ENCODE measurements around the gene DCK. TPM values are rescaled to one million over a fixed set of nuclear protein-coding genes. Genes with fewer than 3 reads are reported as not detected.
"Not testable (repeated sequence)": the region's sequence is repeated elsewhere in the genome, so short reads cannot be mapped to it uniquely, and the experiment has no call there.

DCK gene
- total and polyA plus RNA-seq, 2 donors = 15.5 to 26.3 TPM

DNA sequence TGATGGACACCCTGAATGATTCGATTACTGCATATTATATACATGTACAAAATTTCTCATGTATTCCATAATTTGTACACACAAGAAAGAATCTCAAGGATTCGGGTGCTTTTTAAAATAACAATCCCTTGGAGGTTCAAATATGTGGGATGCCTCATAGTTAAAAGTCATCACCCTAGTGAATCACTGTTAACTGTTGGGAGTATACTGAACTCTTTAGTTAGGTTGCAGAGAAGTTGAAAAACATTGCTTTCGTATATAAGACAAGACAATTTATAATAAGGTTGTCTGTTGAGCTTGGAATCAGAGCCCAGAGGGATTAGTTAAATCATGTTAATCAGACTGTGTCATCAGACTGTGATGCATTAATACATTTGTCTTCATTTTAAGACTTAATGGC is 15.6 kb downstream of the DCK start:
- no peak overlapping the region for H3K27ac ChIP-seq (ENCODE audit: low read depth)
- H3K4me3 ChIP-seq (ENCODE audit: low read depth, low read length) = no peak overlapping the region
- no peaks in the 10 kb centered on the region for H3K36me3 ChIP-seq (ENCODE audit: insufficient read depth)
- H3K4me1 ChIP-seq (ENCODE audit: insufficient read depth) = no peaks in the 10 kb centered on the region
- WGBS = 62% methylated on average over 3 of the region's 3 CpGs
- DNase-seq (ENCODE audit: extremely low spot score) = no peak

- Histone ChIP-seq H3K4me3 (ENCODE audit: low read depth, low read length) (no peak overlapping the region), H3K27ac (ENCODE audit: low read depth) (no peak overlapping the region), H3K4me1 (ENCODE audit: insufficient read depth) (no peaks in the 10 kb centered on the region), H3K36me3 (ENCODE audit: insufficient read depth) (no peaks in the 10 kb centered on the region)
- no peak for DNase-seq (ENCODE audit: extremely low spot score)
- 2% methylated on average over 3 of the region's 3 CpGs for WGBS
Observed at GRCh38 chr4:71009890-71010588, 16.6 kb downstream of the DCK start.

DNA sequence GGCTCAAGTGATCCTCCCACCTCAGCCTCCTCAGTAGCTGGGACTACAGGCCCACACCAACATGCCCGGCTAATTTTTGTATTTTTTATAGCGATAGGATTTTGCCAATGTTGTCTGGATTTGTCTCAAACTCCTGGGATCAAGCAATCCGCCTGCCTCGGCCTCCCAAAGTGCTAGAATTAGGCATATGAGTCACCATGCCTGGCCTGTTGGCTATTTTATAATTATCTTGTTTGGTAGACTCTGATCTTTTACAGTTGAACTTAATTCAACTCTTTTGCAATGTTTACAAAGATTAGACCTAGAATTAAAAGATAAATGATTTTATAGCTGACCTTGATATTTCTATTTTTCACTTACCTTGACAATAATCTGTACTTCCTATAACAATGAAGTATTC is 18.0 kb downstream of the DCK start:
- Histone ChIP-seq H3K27ac (ENCODE audit: low read depth) (no peak overlapping the region), H3K4me3 (ENCODE audit: low read depth, low read length) (no peak overlapping the region), H3K4me1 (ENCODE audit: insufficient read depth) (no peaks in the 10 kb centered on the region), H3K36me3 (ENCODE audit: insufficient read depth) (no peaks in the 10 kb centered on the region)
- 93% methylated on average over 4 of the region's 4 CpGs for WGBS
- no peak for DNase-seq (ENCODE audit: extremely low spot score)

DNA sequence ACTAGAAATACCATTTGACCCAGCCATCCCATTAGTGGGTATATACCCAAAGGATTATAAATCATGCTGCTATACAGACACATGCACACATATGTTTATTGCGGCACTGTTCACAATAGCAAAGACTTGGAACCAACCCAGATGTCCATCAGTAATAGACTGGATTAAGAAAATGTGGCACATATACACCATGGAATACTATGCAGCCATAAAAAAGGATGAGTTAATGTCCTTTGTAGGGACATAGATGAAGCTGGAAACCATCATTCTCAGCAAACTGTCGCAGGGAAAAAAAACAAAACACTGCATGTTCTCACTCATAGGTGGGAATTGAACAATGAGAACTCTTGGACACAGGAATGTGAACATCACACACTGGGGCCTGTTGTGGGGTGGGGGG is 23.9 kb downstream of the DCK start:
- DNase-seq (ENCODE audit: extremely low spot score); H3K4me1 ChIP-seq (ENCODE audit: insufficient read depth); H3K4me3 ChIP-seq (ENCODE audit: low read depth, low read length); H3K27ac ChIP-seq (ENCODE audit: low read depth); H3K36me3 ChIP-seq (ENCODE audit: insufficient read depth): not testable (repeated sequence)
- WGBS = 98% methylated on average over 2 of the region's 2 CpGs

- H3K4me3 ChIP-seq (ENCODE audit: low read depth, low read length) = no peak overlapping the region
- 23% methylated on average over 1 of the region's 1 CpG for WGBS
Observed at GRCh38 chr4:71020611-71021010, 27.2 kb downstream of the DCK start.

DNA sequence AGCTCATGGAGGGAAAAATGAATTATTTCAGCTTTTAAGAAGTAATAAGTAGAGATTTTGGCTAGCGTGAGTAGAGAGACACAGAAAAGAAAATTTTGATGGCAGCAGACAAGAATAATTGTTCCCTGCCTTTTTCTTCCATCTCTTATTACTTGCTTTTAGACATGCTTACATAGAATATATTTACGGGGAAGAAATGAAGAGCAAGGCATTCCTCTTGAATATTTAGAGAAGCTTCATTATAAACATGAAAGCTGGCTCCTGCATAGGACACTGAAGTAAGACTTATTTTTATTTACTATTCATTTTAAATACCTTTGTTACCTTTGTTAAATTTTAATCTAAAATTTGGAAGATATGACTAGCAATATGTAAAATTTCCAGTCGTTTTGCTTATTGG is 32.2 kb downstream of the DCK start:
- no peak overlapping the region for H3K27ac ChIP-seq (ENCODE audit: low read depth)
- 76% methylated on average over 3 of the region's 3 CpGs for WGBS
- no peak overlapping the region for H3K4me3 ChIP-seq (ENCODE audit: low read depth, low read length)
- no peaks in the 10 kb centered on the region for H3K36me3 ChIP-seq (ENCODE audit: insufficient read depth)
- no peak for DNase-seq (ENCODE audit: extremely low spot score)
- H3K4me1 ChIP-seq (ENCODE audit: insufficient read depth) = no peaks in the 10 kb centered on the region

More at GRCh38 chr4:71020611-71021010, 27.2 kb downstream of the DCK start:
- no peak for DNase-seq (ENCODE audit: extremely low spot score)
- Histone ChIP-seq H3K27ac (ENCODE audit: low read depth) (no peak overlapping the region), H3K36me3 (ENCODE audit: insufficient read depth) (no peaks in the 10 kb centered on the region), H3K4me1 (ENCODE audit: insufficient read depth) (no peaks in the 10 kb centered on the region)

DNA sequence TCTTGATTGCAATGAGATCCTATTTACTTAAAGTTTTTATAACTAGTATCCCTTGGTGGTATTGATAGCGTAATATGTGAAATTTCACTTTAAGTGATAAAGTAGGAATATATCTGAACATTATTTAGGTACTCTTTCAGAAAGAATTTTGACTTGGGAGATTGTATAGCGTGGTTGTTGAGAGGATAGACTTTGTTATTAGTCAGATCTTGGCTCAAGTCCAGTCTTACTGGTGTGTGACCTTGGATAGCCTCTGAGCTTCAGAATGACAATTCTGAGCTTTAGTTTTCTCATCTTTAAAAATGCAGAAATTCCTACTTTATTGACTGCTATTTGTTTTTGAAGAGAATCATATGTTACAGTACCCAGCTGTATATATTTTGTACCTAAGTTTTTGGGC is 32.6 kb downstream of the DCK start:
- WGBS = 59% methylated on average over 2 of the region's 2 CpGs
- H3K4me1 ChIP-seq (ENCODE audit: insufficient read depth) = no peaks in the 10 kb centered on the region
- no peak for DNase-seq (ENCODE audit: extremely low spot score)
- H3K36me3 ChIP-seq (ENCODE audit: insufficient read depth) = no peaks in the 10 kb centered on the region
- H3K27ac ChIP-seq (ENCODE audit: low read depth) = no peak overlapping the region
- no peak overlapping the region for H3K4me3 ChIP-seq (ENCODE audit: low read depth, low read length)

DNA sequence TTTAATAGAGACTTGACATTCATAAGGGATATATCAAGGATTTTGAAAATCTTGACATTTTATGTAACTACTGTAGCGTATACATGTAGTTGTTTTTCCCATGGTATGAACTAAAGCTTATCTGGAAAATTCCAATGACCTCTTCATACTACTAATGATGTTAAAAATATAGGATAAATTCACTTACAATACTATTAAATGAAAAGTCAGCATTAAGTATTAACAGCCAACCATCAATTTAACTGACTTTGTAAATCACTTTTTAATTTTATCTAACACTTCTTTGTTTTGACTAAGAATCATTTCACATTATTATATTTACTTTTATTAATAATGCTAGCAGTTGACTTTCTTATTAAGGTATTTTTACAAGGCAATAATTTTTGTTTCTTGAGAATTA is 34.2 kb downstream of the DCK start:
- Histone ChIP-seq H3K4me1 (ENCODE audit: insufficient read depth) (no peaks in the 10 kb centered on the region), H3K4me3 (ENCODE audit: low read depth, low read length) (no peak overlapping the region), H3K36me3 (ENCODE audit: insufficient read depth) (peaks cover 4% of the 10 kb centered on the region), H3K27ac (ENCODE audit: low read depth) (no peak overlapping the region)
- DNase-seq (ENCODE audit: extremely low spot score) = no peak
- 100% methylated on average over 1 of the region's 1 CpG for WGBS

DNA sequence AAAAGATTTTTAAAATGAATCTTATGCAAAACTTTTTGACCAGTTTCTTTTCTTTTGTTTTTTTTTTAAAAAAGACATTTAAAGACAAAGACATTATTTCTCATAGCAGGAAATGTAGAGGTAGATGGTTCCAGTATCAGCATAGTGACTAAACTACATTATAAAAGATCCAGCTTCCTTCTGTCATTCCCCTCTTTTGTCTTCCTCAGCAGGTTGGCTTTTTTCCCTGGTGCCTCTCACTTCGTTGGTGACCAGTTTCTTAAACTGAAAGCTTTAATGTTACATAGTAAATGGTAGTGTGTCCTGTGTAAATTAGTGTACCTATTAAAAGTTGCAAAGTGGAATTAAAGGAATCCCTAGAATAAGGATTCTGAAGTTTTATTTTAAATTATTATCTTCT is 36.1 kb downstream of the DCK start:
- WGBS = 58% methylated on average over 1 of the region's 1 CpG
- Histone ChIP-seq H3K4me1 (ENCODE audit: insufficient read depth) (no peaks in the 10 kb centered on the region), H3K27ac (ENCODE audit: low read depth) (no peak overlapping the region), H3K4me3 (ENCODE audit: low read depth, low read length) (no peak overlapping the region), H3K36me3 (ENCODE audit: insufficient read depth) (peaks cover 4% of the 10 kb centered on the region)
- DNase-seq (ENCODE audit: extremely low spot score) = no peak

DNA sequence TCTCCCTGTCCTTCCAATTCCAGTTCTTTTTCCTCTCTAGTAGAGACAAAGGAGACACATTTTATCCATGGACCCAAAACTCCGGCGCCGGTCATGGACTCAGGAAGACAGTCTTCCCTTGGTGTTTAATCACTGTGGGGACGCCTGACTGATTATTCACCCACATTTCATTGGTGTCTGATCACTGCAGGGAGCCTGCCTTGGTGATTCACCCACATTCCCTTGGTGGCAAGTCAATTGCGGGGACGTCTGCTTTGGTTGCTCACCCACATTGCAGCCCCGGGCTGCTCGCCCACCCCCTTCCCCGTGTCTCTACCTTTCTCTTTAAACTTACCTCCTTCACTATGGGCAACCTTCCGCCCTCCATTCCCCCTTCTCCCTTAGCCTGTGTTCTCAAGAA is 38.7 kb downstream of the DCK start:
- not testable (repeated sequence) for DNase-seq (ENCODE audit: extremely low spot score); H3K4me1 ChIP-seq (ENCODE audit: insufficient read depth); H3K36me3 ChIP-seq (ENCODE audit: insufficient read depth); H3K4me3 ChIP-seq (ENCODE audit: low read depth, low read length); H3K27ac ChIP-seq (ENCODE audit: low read depth)
- 95% methylated on average over 10 of the region's 10 CpGs for WGBS

- DNase-seq (ENCODE audit: extremely low spot score) = no peak
- Histone ChIP-seq H3K27ac (ENCODE audit: low read depth) (no peak overlapping the region), H3K4me3 (ENCODE audit: low read depth, low read length) (no peak overlapping the region), H3K4me1 (ENCODE audit: insufficient read depth) (no peaks in the 10 kb centered on the region), H3K36me3 (ENCODE audit: insufficient read depth) (no peaks in the 10 kb centered on the region)
- 71% methylated on average over 4 of the region's 4 CpGs for WGBS
Observed at GRCh38 chr4:71045256-71045655, 51.8 kb downstream of the DCK start.

DNA sequence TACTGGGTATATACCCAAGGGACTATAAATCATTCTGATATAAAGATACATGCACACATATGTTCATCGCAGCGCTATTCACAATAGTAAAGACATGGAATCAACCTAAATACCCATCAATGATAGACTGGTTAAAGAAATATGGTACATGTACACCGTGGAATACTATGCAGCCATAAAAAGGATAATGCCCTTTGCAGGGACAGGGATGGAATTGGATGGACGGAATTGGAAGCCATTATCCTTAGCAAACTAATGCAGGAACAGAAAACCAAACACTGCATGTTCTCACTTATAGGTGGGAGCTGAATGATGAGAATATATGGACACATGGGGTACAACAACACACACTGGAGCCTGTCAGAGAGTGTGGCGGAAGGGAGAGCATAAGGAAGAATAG is 55.9 kb downstream of the DCK start:
- no peaks in the 10 kb centered on the region for H3K4me1 ChIP-seq (ENCODE audit: insufficient read depth)
- DNase-seq (ENCODE audit: extremely low spot score) = no peak
- 85% methylated on average over 5 of the region's 5 CpGs for WGBS
- no peak overlapping the region for H3K4me3 ChIP-seq (ENCODE audit: low read depth, low read length)
- H3K36me3 ChIP-seq (ENCODE audit: insufficient read depth) = no peaks in the 10 kb centered on the region
- no peak overlapping the region for H3K27ac ChIP-seq (ENCODE audit: low read depth)

DNA sequence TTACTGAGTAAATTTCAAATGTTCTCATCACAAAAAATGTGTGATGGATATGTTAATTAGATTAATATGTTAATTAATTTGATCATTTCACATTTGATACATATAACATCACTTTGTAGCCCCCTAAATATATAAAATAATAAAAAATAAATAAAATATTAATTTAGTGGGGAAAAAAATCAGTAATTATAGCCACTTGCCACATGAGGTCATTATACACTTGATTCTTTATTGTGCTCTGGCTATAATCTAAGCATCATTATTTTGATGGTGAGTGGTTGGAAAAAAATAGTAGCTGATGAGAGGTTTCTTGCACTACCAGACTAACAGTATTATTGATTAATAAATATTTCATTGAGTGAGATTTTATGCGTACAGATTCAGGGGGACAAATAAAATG is 57.4 kb downstream of the DCK start:
- DNase-seq (ENCODE audit: extremely low spot score) = no peak
- WGBS = 92% methylated on average over 1 of the region's 1 CpG
- Histone ChIP-seq H3K27ac (ENCODE audit: low read depth) (no peak overlapping the region), H3K4me3 (ENCODE audit: low read depth, low read length) (no peak overlapping the region), H3K36me3 (ENCODE audit: insufficient read depth) (no peaks in the 10 kb centered on the region), H3K4me1 (ENCODE audit: insufficient read depth) (no peaks in the 10 kb centered on the region)

- 81% methylated on average over 7 of the region's 7 CpGs for WGBS
- Histone ChIP-seq H3K27ac (ENCODE audit: low read depth) (no peak overlapping the region), H3K36me3 (ENCODE audit: insufficient read depth) (no peaks in the 10 kb centered on the region), H3K4me3 (ENCODE audit: low read depth, low read length) (no peak overlapping the region), H3K4me1 (ENCODE audit: insufficient read depth) (no peaks in the 10 kb centered on the region)
- no peak for DNase-seq (ENCODE audit: extremely low spot score)
Observed at GRCh38 chr4:71052034-71052433, 58.6 kb downstream of the DCK start.

DNA sequence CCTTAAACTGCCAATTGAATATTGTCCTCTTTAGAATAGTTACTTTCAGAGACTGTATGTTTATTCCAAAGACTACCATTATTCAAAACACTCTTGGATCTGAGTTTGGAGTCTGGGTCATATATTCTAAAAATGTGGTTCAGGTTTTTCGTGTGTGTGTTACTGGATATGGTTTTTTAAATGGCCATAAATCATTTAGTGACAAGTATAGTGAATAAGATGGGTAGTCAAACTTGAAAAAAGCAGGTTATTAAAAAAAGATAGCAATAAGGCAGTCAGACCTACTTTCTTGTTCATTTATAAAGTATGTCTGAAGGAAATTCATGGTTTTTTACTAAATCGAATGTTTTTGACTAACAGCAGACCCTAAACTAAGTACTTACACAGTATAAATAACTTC is 59.3 kb downstream of the DCK start:
- DNase-seq (ENCODE audit: extremely low spot score) = no peak
- 74% methylated on average over 2 of the region's 2 CpGs for WGBS
- Histone ChIP-seq H3K4me1 (ENCODE audit: insufficient read depth) (no peaks in the 10 kb centered on the region), H3K4me3 (ENCODE audit: low read depth, low read length) (no peak overlapping the region), H3K36me3 (ENCODE audit: insufficient read depth) (no peaks in the 10 kb centered on the region), H3K27ac (ENCODE audit: low read depth) (no peak overlapping the region)

All from urinary bladder (tissue), 4 donors.